GM23338 (cell line): Measurements from ENCODE around the gene IL22RA1. TPM values are rescaled to one million over a fixed set of nuclear protein-coding genes. Genes with fewer than 3 reads are reported as not detected.

Source experiments
- ATAC-seq: fragments of 200-7000 bp; cut with Tn5 transposase; 3 replicates; pipeline ENCODE4 v1.9.1; 2020
- DNase-seq: peaks from one replicate; pipeline ENCODE4 v3.0.0-alpha.2; 2015; ENCODE audit warnings: low spot score
- H2AFZ ChIP-seq: fragments of 200-600 bp; sonication (generic); 2 replicates; pipeline ENCODE4 v1.8.0; 2016; ENCODE audit warnings: antibody characterized with exemption, mild to moderate bottlenecking, moderate library complexity
- H3F3A ChIP-seq: fragments of 200-600 bp; sonication (generic); replicated peaks from 2 replicates; pipeline ENCODE4 v1.8.0; 2017; ENCODE audit warnings: antibody characterized with exemption, mixed run types, low read depth
- H3K27ac ChIP-seq: fragments of 200-600 bp; sonication (generic); 2 replicates; pipeline ENCODE4 v1.6.1; 2016; ENCODE audit warnings: low read depth
- H3K27me3 ChIP-seq: fragments of 200-600 bp; sonication (generic); 2 replicates; pipeline ENCODE4 v1.8.0; 2016; ENCODE audit warnings: mild to moderate bottlenecking, mixed run types, moderate library complexity; ENCODE audit not compliant: insufficient read depth
- H3K36me3 ChIP-seq: fragments of 200-600 bp; sonication (generic); 2 replicates; pipeline ENCODE4 v1.8.0; 2016; ENCODE audit warnings: mild to moderate bottlenecking; ENCODE audit not compliant: insufficient read depth
- H3K4me1 ChIP-seq: fragments of 200-600 bp; sonication (generic); 2 replicates; pipeline ENCODE4 v1.8.0; 2016; ENCODE audit warnings: mild to moderate bottlenecking, moderate library complexity; ENCODE audit not compliant: insufficient read depth
- H3K4me2 ChIP-seq: fragments of 200-600 bp; sonication (generic); 2 replicates; pipeline ENCODE4 v1.7.1; 2017; ENCODE audit warnings: mixed run types
- H3K4me3 ChIP-seq: fragments of 200-600 bp; sonication (generic); 2 replicates; pipeline ENCODE4 v1.6.1; 2016; ENCODE audit warnings: mixed run types
- H3K79me2 ChIP-seq: fragments of 200-600 bp; sonication (generic); replicated peaks from 2 replicates; pipeline ENCODE4 v1.8.0; 2017; ENCODE audit warnings: mild to moderate bottlenecking; ENCODE audit not compliant: insufficient read depth
- H3K9me2 ChIP-seq: fragments of 200-600 bp; sonication (generic); 2 replicates; pipeline ENCODE4 v1.8.0; 2017; ENCODE audit not compliant: insufficient read depth
- H4K20me1 ChIP-seq: fragments of 200-600 bp; sonication (generic); replicated peaks from 2 replicates; pipeline ENCODE4 v1.8.0; 2017; ENCODE audit warnings: mild to moderate bottlenecking; ENCODE audit not compliant: insufficient read depth
- H3K27ac Mint-ChIP-seq: 2 replicates; pipeline ENCODE4 v1.8.0; 2020; ENCODE audit warnings: inconsistent platforms, mild to moderate bottlenecking, moderate library complexity, mixed read lengths
- H3K27me3 Mint-ChIP-seq: 3 replicates; pipeline ENCODE4 v1.8.0; 2022; ENCODE audit warnings: low read depth, mild to moderate bottlenecking, moderate library complexity, mixed read lengths, inconsistent platforms; ENCODE audit not compliant: insufficient read depth, poor library complexity
- H3K36me3 Mint-ChIP-seq: 3 replicates; pipeline ENCODE4 v1.8.0; 2021; ENCODE audit warnings: low read depth, mild to moderate bottlenecking, inconsistent platforms, moderate library complexity, mixed read lengths
- H3K4me1 Mint-ChIP-seq: 3 replicates; pipeline ENCODE4 v1.8.0; 2020; ENCODE audit warnings: mild to moderate bottlenecking, inconsistent platforms, mixed read lengths
- H3K4me3 Mint-ChIP-seq: 3 replicates; pipeline ENCODE4 v1.8.0; 2021; ENCODE audit warnings: moderate library complexity, mild to moderate bottlenecking, inconsistent platforms, mixed read lengths
- H3K9me3 Mint-ChIP-seq: 3 replicates; pipeline ENCODE4 v1.8.0; 2020; ENCODE audit warnings: moderate library complexity, mild to moderate bottlenecking, inconsistent platforms, mixed read lengths
- CREB1 ChIP-seq: fragments of 250-450 bp; sonication (Bioruptor Pico); IDR thresholded peaks from 2 replicates; pipeline ENCODE4 v1.5.0; 2020; ENCODE audit warnings: low read depth, mild to moderate bottlenecking, moderate library complexity
- EZH2 ChIP-seq: fragments of 200-600 bp; sonication (generic); IDR thresholded peaks from one replicate; pipeline ENCODE4 v1.8.0; 2017; ENCODE audit warnings: antibody characterized with exemption, mild to moderate bottlenecking, low read depth; ENCODE audit not compliant: unreplicated experiment
- EZH2phosphoT487 ChIP-seq: fragments of 200-600 bp; sonication (generic); IDR thresholded peaks from one replicate; pipeline ENCODE4 v1.8.1; 2018; ENCODE audit warnings: antibody characterized with exemption; ENCODE audit not compliant: unreplicated experiment
- JUNB ChIP-seq: IDR thresholded peaks from one replicate; pipeline ENCODE4 v1.6.1; 2016; ENCODE audit warnings: antibody characterized with exemption; ENCODE audit not compliant: unreplicated experiment
- NANOG ChIP-seq: IDR thresholded peaks from 2 replicates; pipeline ENCODE4 v1.6.1; 2016; ENCODE audit warnings: antibody characterized with exemption, borderline replicate concordance
- POLR2AphosphoS5 ChIP-seq: IDR thresholded peaks from 2 replicates; pipeline ENCODE4 v1.6.1; 2016; ENCODE audit warnings: antibody characterized with exemption, low read depth
- STAT1 ChIP-seq: IDR thresholded peaks from one replicate; pipeline ENCODE4 v1.6.1; 2016; ENCODE audit warnings: antibody characterized with exemption; ENCODE audit not compliant: unreplicated experiment
- ZNF114 ChIP-seq: fragments of 250-450 bp; sonication (Bioruptor Pico); IDR thresholded peaks from 2 replicates; pipeline ENCODE4 v1.5.0; 2020; ENCODE audit warnings: mild to moderate bottlenecking, moderate library complexity
- ZNF331 ChIP-seq: fragments of 250-450 bp; sonication (Bioruptor Pico); IDR thresholded peaks from 2 replicates; pipeline ENCODE4 v1.5.0; 2020; ENCODE audit warnings: low read depth, mild to moderate bottlenecking, moderate library complexity
- ZNF462 ChIP-seq: fragments of 250-450 bp; sonication (Bioruptor Pico); IDR thresholded peaks from 2 replicates; pipeline ENCODE4 v1.5.0; 2020; ENCODE audit warnings: mild to moderate bottlenecking, moderate library complexity
- polyA plus RNA-seq: library from polyadenylated mRNA; unstranded; fragments of >200 nt; fragmentation: Nextera tagmentation; extraction: Ambion mirVana; gene quantifications from 2 replicates; pipeline ENCODE4 v1.2.1, GENCODE V29; 2016
- total RNA-seq: library from RNA; depleted of rRNA; stranded (reverse); fragments of >200 nt; shearing (Covaris generic); gene quantifications from 2 replicates; pipeline ENCODE4 v1.2.3, GENCODE V29; 2014
- TF ChIP-seq, protein P1 (sequence below), 2 experiments: fragments of 200-600 bp in 1 of 2; sonication (generic) in 1 of 2; conservative IDR thresholded peaks; 2 replicates each; pipeline versions ENCODE4 v1.5.1 to v1.6.1; 2016 to 2017; ENCODE audit warnings: antibody characterized with exemption in 2 of 2, low read depth in 2 of 2, mild to moderate bottlenecking in 2 of 2, moderate library complexity in 1 of 2
- TF ChIP-seq, protein P2 (sequence below): IDR thresholded peaks from one replicate; pipeline ENCODE4 v1.6.1; 2018; ENCODE audit warnings: antibody characterized with exemption; ENCODE audit not compliant: unreplicated experiment
- TF ChIP-seq, protein P3 (sequence below): IDR thresholded peaks from 2 replicates; pipeline ENCODE4 v1.6.1; 2016; ENCODE audit warnings: antibody characterized with exemption

The IL22RA1 gene
- total and polyA plus RNA-seq, 2 experiments from 2014 or later = 0.11 to 0.28 TPM

DNA sequence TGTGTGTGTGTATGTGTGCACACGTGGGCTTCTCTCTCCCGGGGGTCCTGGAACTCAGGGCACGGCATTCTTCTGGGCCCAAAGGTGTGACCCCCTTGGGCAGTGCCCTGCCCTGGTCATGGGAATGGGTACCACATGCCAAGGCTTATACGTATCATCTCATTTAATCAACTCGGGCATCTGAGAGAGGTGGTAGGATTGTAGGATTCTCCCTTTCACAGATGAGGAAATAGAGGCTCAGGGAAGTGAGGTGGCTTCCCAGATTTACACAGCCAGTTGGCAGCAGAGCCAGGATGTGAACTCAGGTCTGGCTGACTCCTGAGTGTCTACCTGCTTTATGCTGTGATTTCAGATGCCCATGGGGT lies 46.2 kb downstream of the IL22RA1 start:
- no peaks in the 10 kb centered on the region for H3K79me2 ChIP-seq
- H3K27me3 ChIP-seq = no peaks in the 10 kb centered on the region
- ATAC-seq (no peak), DNase-seq (no peak)
- no peaks in the 10 kb centered on the region for H3K9me2 ChIP-seq
- H3F3A ChIP-seq = no peaks in the 10 kb centered on the region
- H3K27me3 Mint-ChIP-seq = peaks cover 12% of the 10 kb centered on the region
- H3K27ac ChIP-seq = no peak overlapping the region
- no peak overlapping the region for H3K4me3 Mint-ChIP-seq
- no peaks in the 10 kb centered on the region for H3K36me3 Mint-ChIP-seq
- H4K20me1 ChIP-seq = no peaks in the 10 kb centered on the region
- no peaks in the 10 kb centered on the region for H3K36me3 ChIP-seq
- H3K4me3 ChIP-seq = no peak overlapping the region
- H3K4me1 ChIP-seq = no peaks in the 10 kb centered on the region
- H2AFZ ChIP-seq = no peak overlapping the region
- H3K4me1 Mint-ChIP-seq = peaks cover 13% of the 10 kb centered on the region
- H3K27ac Mint-ChIP-seq = no peak overlapping the region
- TF ChIP-seq ZNF462 (no peak), NANOG (no peak), POLR2AphosphoS5 (no peak), STAT1 (no peak), ZNF331 (CRISPR knock-in tag) (no peak), EZH2 (no peak), ZNF114 (no peak), JUNB (no peak), EZH2phosphoT487 (no peak), CREB1 (no peak)
- TF ChIP-seq, protein P1, sequence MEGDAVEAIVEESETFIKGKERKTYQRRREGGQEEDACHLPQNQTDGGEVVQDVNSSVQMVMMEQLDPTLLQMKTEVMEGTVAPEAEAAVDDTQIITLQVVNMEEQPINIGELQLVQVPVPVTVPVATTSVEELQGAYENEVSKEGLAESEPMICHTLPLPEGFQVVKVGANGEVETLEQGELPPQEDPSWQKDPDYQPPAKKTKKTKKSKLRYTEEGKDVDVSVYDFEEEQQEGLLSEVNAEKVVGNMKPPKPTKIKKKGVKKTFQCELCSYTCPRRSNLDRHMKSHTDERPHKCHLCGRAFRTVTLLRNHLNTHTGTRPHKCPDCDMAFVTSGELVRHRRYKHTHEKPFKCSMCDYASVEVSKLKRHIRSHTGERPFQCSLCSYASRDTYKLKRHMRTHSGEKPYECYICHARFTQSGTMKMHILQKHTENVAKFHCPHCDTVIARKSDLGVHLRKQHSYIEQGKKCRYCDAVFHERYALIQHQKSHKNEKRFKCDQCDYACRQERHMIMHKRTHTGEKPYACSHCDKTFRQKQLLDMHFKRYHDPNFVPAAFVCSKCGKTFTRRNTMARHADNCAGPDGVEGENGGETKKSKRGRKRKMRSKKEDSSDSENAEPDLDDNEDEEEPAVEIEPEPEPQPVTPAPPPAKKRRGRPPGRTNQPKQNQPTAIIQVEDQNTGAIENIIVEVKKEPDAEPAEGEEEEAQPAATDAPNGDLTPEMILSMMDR (conservative IDR thresholded peaks at IDR 0.05; ENCODE audit: low read depth in 2 of 2) = no peak
- TF ChIP-seq, protein P2, sequence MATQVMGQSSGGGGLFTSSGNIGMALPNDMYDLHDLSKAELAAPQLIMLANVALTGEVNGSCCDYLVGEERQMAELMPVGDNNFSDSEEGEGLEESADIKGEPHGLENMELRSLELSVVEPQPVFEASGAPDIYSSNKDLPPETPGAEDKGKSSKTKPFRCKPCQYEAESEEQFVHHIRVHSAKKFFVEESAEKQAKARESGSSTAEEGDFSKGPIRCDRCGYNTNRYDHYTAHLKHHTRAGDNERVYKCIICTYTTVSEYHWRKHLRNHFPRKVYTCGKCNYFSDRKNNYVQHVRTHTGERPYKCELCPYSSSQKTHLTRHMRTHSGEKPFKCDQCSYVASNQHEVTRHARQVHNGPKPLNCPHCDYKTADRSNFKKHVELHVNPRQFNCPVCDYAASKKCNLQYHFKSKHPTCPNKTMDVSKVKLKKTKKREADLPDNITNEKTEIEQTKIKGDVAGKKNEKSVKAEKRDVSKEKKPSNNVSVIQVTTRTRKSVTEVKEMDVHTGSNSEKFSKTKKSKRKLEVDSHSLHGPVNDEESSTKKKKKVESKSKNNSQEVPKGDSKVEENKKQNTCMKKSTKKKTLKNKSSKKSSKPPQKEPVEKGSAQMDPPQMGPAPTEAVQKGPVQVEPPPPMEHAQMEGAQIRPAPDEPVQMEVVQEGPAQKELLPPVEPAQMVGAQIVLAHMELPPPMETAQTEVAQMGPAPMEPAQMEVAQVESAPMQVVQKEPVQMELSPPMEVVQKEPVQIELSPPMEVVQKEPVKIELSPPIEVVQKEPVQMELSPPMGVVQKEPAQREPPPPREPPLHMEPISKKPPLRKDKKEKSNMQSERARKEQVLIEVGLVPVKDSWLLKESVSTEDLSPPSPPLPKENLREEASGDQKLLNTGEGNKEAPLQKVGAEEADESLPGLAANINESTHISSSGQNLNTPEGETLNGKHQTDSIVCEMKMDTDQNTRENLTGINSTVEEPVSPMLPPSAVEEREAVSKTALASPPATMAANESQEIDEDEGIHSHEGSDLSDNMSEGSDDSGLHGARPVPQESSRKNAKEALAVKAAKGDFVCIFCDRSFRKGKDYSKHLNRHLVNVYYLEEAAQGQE = no peak
- TF ChIP-seq, protein P3, sequence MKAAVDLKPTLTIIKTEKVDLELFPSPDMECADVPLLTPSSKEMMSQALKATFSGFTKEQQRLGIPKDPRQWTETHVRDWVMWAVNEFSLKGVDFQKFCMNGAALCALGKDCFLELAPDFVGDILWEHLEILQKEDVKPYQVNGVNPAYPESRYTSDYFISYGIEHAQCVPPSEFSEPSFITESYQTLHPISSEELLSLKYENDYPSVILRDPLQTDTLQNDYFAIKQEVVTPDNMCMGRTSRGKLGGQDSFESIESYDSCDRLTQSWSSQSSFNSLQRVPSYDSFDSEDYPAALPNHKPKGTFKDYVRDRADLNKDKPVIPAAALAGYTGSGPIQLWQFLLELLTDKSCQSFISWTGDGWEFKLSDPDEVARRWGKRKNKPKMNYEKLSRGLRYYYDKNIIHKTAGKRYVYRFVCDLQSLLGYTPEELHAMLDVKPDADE = no peak
- H3K9me3 Mint-ChIP-seq = no peaks in the 10 kb centered on the region
- no peak overlapping the region for H3K4me2 ChIP-seq
